ENCODE measurements around the gene BTBD19.
"Not testable (repeated sequence)": the region's sequence is repeated elsewhere in the genome, so short reads cannot be mapped to it uniquely, and the experiment has no call there.

The BTBD19 gene

DNA sequence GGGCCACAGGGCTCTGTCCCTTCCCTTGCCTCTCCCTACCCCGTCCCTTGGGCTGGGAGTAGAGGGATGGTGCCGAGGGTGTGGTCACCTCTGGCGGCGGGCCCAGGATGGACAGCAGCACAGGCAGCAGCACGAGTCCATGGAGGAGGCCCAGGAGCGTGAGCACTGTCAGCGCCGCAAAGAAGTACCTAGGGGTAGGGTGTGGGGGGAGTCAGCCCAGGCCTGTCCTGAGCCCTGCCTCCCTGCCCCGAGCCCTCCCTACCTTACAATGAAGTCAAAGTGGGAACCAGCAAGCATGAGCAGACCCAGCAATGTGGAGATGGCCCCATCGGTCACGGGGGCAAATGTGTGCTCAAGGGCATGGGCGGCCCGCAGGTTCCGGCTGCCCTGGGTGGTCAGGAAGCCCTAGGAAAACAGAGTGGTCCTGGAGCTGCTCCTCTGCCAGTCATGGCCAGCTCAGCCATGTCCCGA, 14.7 kb downstream of the BTBD19 start:
- Histone ChIP-seq H3K27me3 (ENCODE audit: control insufficient read depth, insufficient read depth, low read length) (no peaks in the 10 kb centered on the region), H3K9ac (ENCODE audit: low read length) (no peak overlapping the region), H3K4me3 (ENCODE audit: low read depth, low read length) (no peak overlapping the region), H3K4me1 (ENCODE audit: control insufficient read depth, insufficient read depth, low read length) (peaks cover 15% of the 10 kb centered on the region), H3K9me3 (ENCODE audit: control insufficient read depth, insufficient read depth, low read depth, low read length) (no peaks in the 10 kb centered on the region), H3K27ac (ENCODE audit: low read depth, low read length) (no peak overlapping the region), H3K36me3 (ENCODE audit: control insufficient read depth, insufficient read depth, low read length) (no peaks in the 10 kb centered on the region)

GRCh38 chr1:44824392-44824791, 16.1 kb downstream of the BTBD19 start:
- not testable (repeated sequence) for H3K4me3 ChIP-seq (ENCODE audit: low read depth, low read length); H3K9me3 ChIP-seq (ENCODE audit: control insufficient read depth, insufficient read depth, low read depth, low read length); H3K36me3 ChIP-seq (ENCODE audit: control insufficient read depth, insufficient read depth, low read length); H3K9ac ChIP-seq (ENCODE audit: low read length); H3K27me3 ChIP-seq (ENCODE audit: control insufficient read depth, insufficient read depth, low read length); H3K27ac ChIP-seq (ENCODE audit: low read depth, low read length)
- peaks cover 11% of the 10 kb centered on the region for H3K4me1 ChIP-seq (ENCODE audit: control insufficient read depth, insufficient read depth, low read length)

DNA sequence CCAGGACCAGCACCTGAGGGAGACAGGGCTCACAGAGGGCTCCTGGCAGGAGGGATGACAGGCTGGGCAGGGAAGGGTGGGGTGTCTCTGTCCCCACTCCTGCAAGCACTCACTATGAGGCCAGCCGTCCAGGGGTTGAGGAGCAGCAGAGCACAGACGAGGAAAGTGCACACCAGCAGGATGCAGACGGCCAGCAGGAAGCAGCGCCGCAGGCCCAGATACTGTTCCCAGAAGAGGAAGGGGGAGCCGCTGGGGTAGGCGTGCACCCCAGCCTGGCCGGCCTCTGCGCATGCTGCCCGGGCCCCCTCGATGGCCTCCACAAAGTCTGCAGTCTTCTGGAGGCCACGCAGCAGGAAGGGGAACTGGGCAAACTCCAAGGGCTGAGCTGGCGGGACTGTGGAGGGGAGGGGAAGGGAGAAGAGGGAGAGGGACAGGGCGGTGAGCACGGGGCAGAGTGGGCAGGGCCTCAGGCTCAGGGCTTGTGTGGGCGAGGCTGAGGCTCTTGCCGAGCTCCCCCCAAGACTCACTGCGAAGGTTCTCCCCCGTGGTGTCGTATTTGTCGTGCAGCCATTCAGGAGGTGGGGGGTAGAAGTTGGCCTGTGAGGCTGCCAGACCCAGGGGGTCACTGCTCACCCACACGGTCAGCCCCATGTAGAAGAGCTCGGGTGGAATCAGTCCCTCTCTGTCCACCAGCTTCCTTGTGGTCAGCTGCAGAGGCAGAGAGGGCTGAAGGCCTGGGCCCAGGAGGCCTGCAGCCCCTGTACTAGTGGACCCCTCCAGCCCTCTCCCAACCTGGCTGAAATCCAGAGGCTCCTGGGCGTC, 18.3 kb downstream of the BTBD19 start:
- H3K9me3 ChIP-seq (ENCODE audit: control insufficient read depth, insufficient read depth, low read depth, low read length), result no peaks in the 10 kb centered on the region
- no peak overlapping the region for H3K4me3 ChIP-seq (ENCODE audit: low read depth, low read length)
- no peak overlapping the region for H3K9ac ChIP-seq (ENCODE audit: low read length)
- no peaks in the 10 kb centered on the region for H3K36me3 ChIP-seq (ENCODE audit: control insufficient read depth, insufficient read depth, low read length)
- no peak overlapping the region for H3K27ac ChIP-seq (ENCODE audit: low read depth, low read length)
- peaks cover 15% of the 10 kb centered on the region for H3K4me1 ChIP-seq (ENCODE audit: control insufficient read depth, insufficient read depth, low read length)
- H3K27me3 ChIP-seq (ENCODE audit: control insufficient read depth, insufficient read depth, low read length), result no peaks in the 10 kb centered on the region

DNA sequence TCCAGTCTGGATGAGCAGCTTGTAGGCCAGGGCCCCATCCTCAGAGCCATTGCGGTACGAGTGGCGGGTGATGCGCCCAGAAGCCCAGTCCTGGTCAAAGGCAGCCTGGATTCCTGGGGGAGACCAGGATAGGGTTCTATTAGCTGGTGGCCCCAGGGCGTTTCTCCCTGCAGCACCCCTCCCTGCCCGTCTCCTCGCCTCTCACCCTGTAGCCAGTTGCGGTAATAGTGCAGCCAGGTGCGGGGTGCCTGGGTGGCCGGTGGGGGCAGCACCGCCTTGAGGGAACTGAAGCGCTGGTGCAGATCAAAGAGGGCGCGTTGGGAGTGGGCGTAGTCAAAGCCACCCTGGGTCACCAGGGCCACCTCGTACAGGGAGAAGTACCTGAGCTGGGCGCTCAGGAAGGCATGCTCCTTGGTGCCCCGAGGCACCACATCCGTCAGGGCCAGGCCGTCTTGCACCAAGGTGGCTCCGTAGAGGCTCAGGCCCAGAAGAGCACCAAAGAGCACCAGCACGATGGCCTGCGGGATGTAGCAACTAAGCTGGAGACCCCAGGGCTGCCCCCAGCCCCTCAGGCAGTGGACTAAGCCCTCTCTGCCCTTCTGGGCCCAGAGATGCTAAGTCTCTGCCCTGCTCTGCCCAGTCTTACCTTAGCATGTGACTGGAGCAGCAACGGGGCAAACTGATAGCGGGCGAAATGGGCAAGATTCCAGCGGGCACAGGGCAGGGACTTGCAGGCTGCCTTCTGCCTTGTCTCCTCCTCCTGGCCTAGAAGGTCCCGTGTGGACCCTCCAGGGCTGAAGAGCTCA, 19.1 kb downstream of the BTBD19 start:
- H3K27me3 ChIP-seq (ENCODE audit: control insufficient read depth, insufficient read depth, low read length), result no peaks in the 10 kb centered on the region
- H3K9me3 ChIP-seq (ENCODE audit: control insufficient read depth, insufficient read depth, low read depth, low read length), result no peaks in the 10 kb centered on the region
- H3K4me1 ChIP-seq (ENCODE audit: control insufficient read depth, insufficient read depth, low read length), result peaks cover 23% of the 10 kb centered on the region
- H3K36me3 ChIP-seq (ENCODE audit: control insufficient read depth, insufficient read depth, low read length), result no peaks in the 10 kb centered on the region
- H3K27ac ChIP-seq (ENCODE audit: low read depth, low read length), result no peak overlapping the region
- H3K9ac ChIP-seq (ENCODE audit: low read length), result no peak overlapping the region
- H3K4me3 ChIP-seq (ENCODE audit: low read depth, low read length), result no peak overlapping the region

GRCh38 chr1:44828003-44828651, 19.8 kb downstream of the BTBD19 start:
- Histone ChIP-seq H3K36me3 (ENCODE audit: control insufficient read depth, insufficient read depth, low read length) (no peaks in the 10 kb centered on the region), H3K4me1 (ENCODE audit: control insufficient read depth, insufficient read depth, low read length) (peaks cover 24% of the 10 kb centered on the region), H3K9ac (ENCODE audit: low read length) (no peak overlapping the region), H3K27me3 (ENCODE audit: control insufficient read depth, insufficient read depth, low read length) (no peaks in the 10 kb centered on the region), H3K27ac (ENCODE audit: low read depth, low read length) (no peak overlapping the region), H3K9me3 (ENCODE audit: control insufficient read depth, insufficient read depth, low read depth, low read length) (no peaks in the 10 kb centered on the region), H3K4me3 (ENCODE audit: low read depth, low read length) (no peak overlapping the region)

DNA sequence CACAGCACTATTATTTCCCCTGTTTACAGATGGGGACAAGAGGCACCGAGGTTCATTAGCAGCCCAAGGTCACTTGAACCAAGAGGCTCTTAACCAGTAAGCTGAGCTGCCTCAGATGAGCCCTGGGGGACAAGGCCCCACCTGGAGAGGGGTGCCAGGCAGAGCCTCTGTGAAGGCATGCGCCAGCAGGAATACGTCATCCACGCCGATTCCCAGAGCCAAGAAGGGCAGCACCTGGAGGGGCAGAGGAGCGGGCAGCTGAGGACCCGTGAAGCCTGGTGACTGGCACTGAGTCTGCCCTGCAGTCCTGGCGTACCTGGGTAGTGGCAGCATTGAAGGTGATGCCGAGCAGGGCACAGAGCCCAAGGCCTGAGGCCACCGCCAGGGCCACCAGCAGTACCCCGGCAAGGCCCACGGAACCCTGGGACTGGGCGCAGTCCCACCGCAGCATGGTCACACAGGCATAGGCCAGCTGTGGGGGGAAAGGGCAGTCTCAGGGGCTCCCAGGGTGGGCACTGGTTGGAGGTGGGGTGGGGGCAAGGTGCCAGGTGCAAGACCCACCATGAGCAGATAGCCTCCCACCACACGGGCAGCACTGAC, 20.6 kb downstream of the BTBD19 start:
- H3K27me3 ChIP-seq (ENCODE audit: control insufficient read depth, insufficient read depth, low read length), result no peaks in the 10 kb centered on the region
- H3K36me3 ChIP-seq (ENCODE audit: control insufficient read depth, insufficient read depth, low read length), result no peaks in the 10 kb centered on the region
- H3K9me3 ChIP-seq (ENCODE audit: control insufficient read depth, insufficient read depth, low read depth, low read length), result no peaks in the 10 kb centered on the region
- no peak overlapping the region for H3K4me3 ChIP-seq (ENCODE audit: low read depth, low read length)
- no peak overlapping the region for H3K27ac ChIP-seq (ENCODE audit: low read depth, low read length)
- peaks cover 24% of the 10 kb centered on the region for H3K4me1 ChIP-seq (ENCODE audit: control insufficient read depth, insufficient read depth, low read length)
- H3K9ac ChIP-seq (ENCODE audit: low read length), result no peak overlapping the region

- Histone ChIP-seq H3K9ac (ENCODE audit: low read length) (no peak overlapping the region), H3K4me3 (ENCODE audit: low read depth, low read length) (no peak overlapping the region), H3K27ac (ENCODE audit: low read depth, low read length) (no peak overlapping the region), H3K27me3 (ENCODE audit: control insufficient read depth, insufficient read depth, low read length) (no peaks in the 10 kb centered on the region), H3K9me3 (ENCODE audit: control insufficient read depth, insufficient read depth, low read depth, low read length) (no peaks in the 10 kb centered on the region), H3K4me1 (ENCODE audit: control insufficient read depth, insufficient read depth, low read length) (peaks cover 24% of the 10 kb centered on the region), H3K36me3 (ENCODE audit: control insufficient read depth, insufficient read depth, low read length) (no peaks in the 10 kb centered on the region)
These were observed 21.4 kb downstream of the BTBD19 start for GRCh38 chr1:44829506-44830384.

DNA sequence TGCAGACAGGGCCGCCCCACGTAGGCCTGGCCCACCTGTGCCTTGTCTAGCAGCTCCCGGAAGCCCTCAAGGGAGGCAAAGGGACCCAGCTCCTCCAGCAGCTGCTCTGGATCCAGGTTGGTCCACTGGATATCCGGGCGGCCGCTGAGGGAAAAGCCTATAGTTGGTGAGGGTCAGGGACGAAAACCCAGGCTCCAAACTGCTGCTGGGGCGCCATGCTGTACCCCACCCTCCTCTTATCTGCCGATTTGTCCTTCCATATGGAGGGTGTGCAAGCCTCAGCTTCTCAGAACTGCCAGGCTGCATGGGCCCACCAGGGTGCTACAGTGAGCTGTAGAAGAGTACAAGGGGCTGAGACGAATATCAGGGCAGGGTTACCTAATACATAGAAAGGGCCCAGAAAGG, 22.6 kb downstream of the BTBD19 start:
- no peaks in the 10 kb centered on the region for H3K36me3 ChIP-seq (ENCODE audit: control insufficient read depth, insufficient read depth, low read length)
- no peak overlapping the region for H3K9ac ChIP-seq (ENCODE audit: low read length)
- no peaks in the 10 kb centered on the region for H3K9me3 ChIP-seq (ENCODE audit: control insufficient read depth, insufficient read depth, low read depth, low read length)
- H3K4me3 ChIP-seq (ENCODE audit: low read depth, low read length), result no peak overlapping the region
- H3K27me3 ChIP-seq (ENCODE audit: control insufficient read depth, insufficient read depth, low read length), result no peaks in the 10 kb centered on the region
- H3K4me1 ChIP-seq (ENCODE audit: control insufficient read depth, insufficient read depth, low read length), result peaks cover 24% of the 10 kb centered on the region
- no peak overlapping the region for H3K27ac ChIP-seq (ENCODE audit: low read depth, low read length)

DNA sequence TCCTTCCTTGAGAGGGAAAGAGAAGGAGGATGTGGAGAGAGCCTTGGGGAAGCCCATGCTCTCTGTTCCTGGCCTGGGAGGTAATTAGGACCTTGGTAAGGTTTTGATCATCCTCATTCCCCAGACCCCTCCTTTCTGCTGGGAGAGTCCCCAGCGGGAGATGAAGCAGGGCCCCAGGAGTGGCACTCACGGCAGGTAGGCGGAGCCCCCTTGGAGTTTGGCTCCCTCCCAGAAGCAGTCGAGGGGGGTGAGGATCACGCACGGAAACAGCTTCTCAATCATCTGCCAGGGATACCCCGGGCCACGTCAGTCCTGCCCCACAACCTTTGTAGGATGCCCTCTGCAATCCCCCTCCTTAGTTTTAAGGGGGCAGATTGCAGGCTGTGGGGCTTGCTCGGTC, 23.2 kb downstream of the BTBD19 start:
- no peaks in the 10 kb centered on the region for H3K9me3 ChIP-seq (ENCODE audit: control insufficient read depth, insufficient read depth, low read depth, low read length)
- H3K36me3 ChIP-seq (ENCODE audit: control insufficient read depth, insufficient read depth, low read length), result no peaks in the 10 kb centered on the region
- no peak overlapping the region for H3K27ac ChIP-seq (ENCODE audit: low read depth, low read length)
- H3K27me3 ChIP-seq (ENCODE audit: control insufficient read depth, insufficient read depth, low read length), result no peaks in the 10 kb centered on the region
- H3K4me1 ChIP-seq (ENCODE audit: control insufficient read depth, insufficient read depth, low read length), result peaks cover 24% of the 10 kb centered on the region
- no peak overlapping the region for H3K4me3 ChIP-seq (ENCODE audit: low read depth, low read length)
- H3K9ac ChIP-seq (ENCODE audit: low read length), result no peak overlapping the region

GRCh38 chr1:44832056-44832705, 23.9 kb downstream of the BTBD19 start:
- Histone ChIP-seq H3K27ac (ENCODE audit: low read depth, low read length) (no peak overlapping the region), H3K9ac (ENCODE audit: low read length) (no peak overlapping the region), H3K4me1 (ENCODE audit: control insufficient read depth, insufficient read depth, low read length) (peaks cover 20% of the 10 kb centered on the region)

More at GRCh38 chr1:44832056-44832705, 23.9 kb downstream of the BTBD19 start:
- Histone ChIP-seq H3K27me3 (ENCODE audit: control insufficient read depth, insufficient read depth, low read length) (no peaks in the 10 kb centered on the region), H3K36me3 (ENCODE audit: control insufficient read depth, insufficient read depth, low read length) (no peaks in the 10 kb centered on the region), H3K9me3 (ENCODE audit: control insufficient read depth, insufficient read depth, low read depth, low read length) (no peaks in the 10 kb centered on the region), H3K4me3 (ENCODE audit: low read depth, low read length) (no peak overlapping the region)
